ENCODE data around the gene PLEKHA7.

Gene PLEKHA7

GRCh38 chr11:16789560-16790485, 224.4 kb downstream of the PLEKHA7 start:
- no peak for DNase-seq (ENCODE audit: low read depth)

GRCh38 chr11:16789063-16789420, 225.2 kb downstream of the PLEKHA7 start:
- DNase-seq (ENCODE audit: low read depth): no peak

GRCh38 chr11:16788141-16789062, 225.8 kb downstream of the PLEKHA7 start:
- DNase-seq (ENCODE audit: low read depth): peak; percentile 40

GRCh38 chr11:16787035-16787742, 227.0 kb downstream of the PLEKHA7 start:
- no peak for DNase-seq (ENCODE audit: low read depth)

- no peak for DNase-seq (ENCODE audit: low read depth)
Observed at GRCh38 chr11:16786131-16786530, 228.1 kb downstream of the PLEKHA7 start.

GRCh38 chr11:16785520-16786128, 228.6 kb downstream of the PLEKHA7 start:
- peak; percentile 25 for DNase-seq (ENCODE audit: low read depth)

- no peak for DNase-seq (ENCODE audit: low read depth)
Observed at GRCh38 chr11:16784666-16785065, 229.5 kb downstream of the PLEKHA7 start.

GRCh38 chr11:16784097-16784496, 230.1 kb downstream of the PLEKHA7 start:
- DNase-seq (ENCODE audit: low read depth): no peak

- DNase-seq (ENCODE audit: low read depth): no peak
Observed at GRCh38 chr11:16783321-16783801, 230.9 kb downstream of the PLEKHA7 start.

GRCh38 chr11:16781936-16782919, 232.0 kb downstream of the PLEKHA7 start:
- DNase-seq (ENCODE audit: low read depth): no peak

- DNase-seq (ENCODE audit: low read depth): no peak
Observed at GRCh38 chr11:16780698-16781550, 233.3 kb downstream of the PLEKHA7 start.

GRCh38 chr11:16780146-16780545, 234.1 kb downstream of the PLEKHA7 start:
- no peak for DNase-seq (ENCODE audit: low read depth)

GRCh38 chr11:16779436-16779835, 234.8 kb downstream of the PLEKHA7 start:
- DNase-seq (ENCODE audit: low read depth): no peak

- DNase-seq (ENCODE audit: low read depth): no peak
Observed at GRCh38 chr11:16778876-16779275, 235.3 kb downstream of the PLEKHA7 start.

GRCh38 chr11:16778286-16778685, 235.9 kb downstream of the PLEKHA7 start:
- DNase-seq (ENCODE audit: low read depth): no peak

GRCh38 chr11:16777613-16777975, 236.6 kb downstream of the PLEKHA7 start:
- DNase-seq (ENCODE audit: low read depth): no peak

GRCh38 chr11:16776711-16777612, 237.3 kb downstream of the PLEKHA7 start:
- no peak for DNase-seq (ENCODE audit: low read depth)

- DNase-seq (ENCODE audit: low read depth): no peak
Observed at GRCh38 chr11:16775614-16776283, 238.5 kb downstream of the PLEKHA7 start.
